Duodenal mucosa (tissue), 2 donors: ENCODE data around the gene RNASE2.
"Not testable (repeated sequence)": the region's sequence is repeated elsewhere in the genome, so short reads cannot be mapped to it uniquely, and the experiment has no call there.

Source experiments
- H3K27ac ChIP-seq: one replicate; pipeline ENCODE4 v1.7.0; 2013; ENCODE audit warnings: low read depth, low read length
- H3K27me3 ChIP-seq, 2 donors: one replicate each; pipeline ENCODE4 v1.7.0; 2013; ENCODE audit warnings: low read length in 2 of 2, control low read depth in 1 of 2; ENCODE audit not compliant: insufficient read depth in 2 of 2, control insufficient read depth in 1 of 2
- H3K36me3 ChIP-seq, 2 donors: one replicate each; pipeline ENCODE4 v1.7.0; 2013; ENCODE audit warnings: low read length in 2 of 2, control low read depth in 1 of 2; ENCODE audit not compliant: insufficient read depth in 2 of 2, control insufficient read depth in 1 of 2
- H3K4me1 ChIP-seq, 2 donors: one replicate each; pipeline ENCODE4 v1.7.0; 2013; ENCODE audit warnings: low read length in 2 of 2, control low read depth in 1 of 2; ENCODE audit not compliant: insufficient read depth in 2 of 2, control insufficient read depth in 1 of 2
- H3K4me3 ChIP-seq, 2 donors: one replicate each; pipeline ENCODE4 v1.7.0; 2013; ENCODE audit warnings: low read length in 2 of 2, low read depth in 1 of 2
- H3K9ac ChIP-seq, 2 donors: one replicate each; pipeline ENCODE4 v1.7.0; 2013; ENCODE audit warnings: low read length in 2 of 2, low read depth in 1 of 2
- H3K9me3 ChIP-seq, 2 donors: one replicate each; pipeline ENCODE4 v1.7.0; 2013; ENCODE audit warnings: low read length in 2 of 2, control low read depth in 1 of 2; ENCODE audit not compliant: control insufficient read depth in 1 of 2

RNASE2 gene

DNA sequence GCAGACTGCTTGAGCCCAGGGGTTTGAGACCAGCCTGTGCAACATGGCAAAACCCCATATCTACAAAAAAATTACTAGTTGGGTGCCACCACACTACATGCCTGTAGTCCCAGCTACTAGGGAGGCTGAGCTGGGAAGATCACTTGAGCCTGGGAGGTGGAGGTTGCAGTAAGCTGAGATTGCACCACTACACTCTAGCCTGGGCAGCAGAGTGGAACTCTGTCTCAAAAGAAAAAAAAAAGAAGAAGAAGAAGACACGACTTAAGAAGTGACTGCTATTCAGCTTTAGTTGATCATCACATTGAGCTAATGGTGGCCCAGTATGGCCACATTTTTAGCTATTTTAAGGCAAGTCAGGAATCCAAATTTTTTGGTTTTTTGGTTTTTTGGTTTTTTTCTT, 25.6 kb downstream of the RNASE2 start:
- Histone ChIP-seq H3K4me3 (no peak overlapping the region), H3K36me3 (no peaks in the 10 kb centered on the region), H3K9me3 (no peaks in the 10 kb centered on the region), H3K9ac (no peak overlapping the region), H3K27ac (no peak overlapping the region), H3K4me1 (peaks cover 0 to 12% of the 10 kb centered on the region in 2 donors), H3K27me3 (no peaks in the 10 kb centered on the region)

DNA sequence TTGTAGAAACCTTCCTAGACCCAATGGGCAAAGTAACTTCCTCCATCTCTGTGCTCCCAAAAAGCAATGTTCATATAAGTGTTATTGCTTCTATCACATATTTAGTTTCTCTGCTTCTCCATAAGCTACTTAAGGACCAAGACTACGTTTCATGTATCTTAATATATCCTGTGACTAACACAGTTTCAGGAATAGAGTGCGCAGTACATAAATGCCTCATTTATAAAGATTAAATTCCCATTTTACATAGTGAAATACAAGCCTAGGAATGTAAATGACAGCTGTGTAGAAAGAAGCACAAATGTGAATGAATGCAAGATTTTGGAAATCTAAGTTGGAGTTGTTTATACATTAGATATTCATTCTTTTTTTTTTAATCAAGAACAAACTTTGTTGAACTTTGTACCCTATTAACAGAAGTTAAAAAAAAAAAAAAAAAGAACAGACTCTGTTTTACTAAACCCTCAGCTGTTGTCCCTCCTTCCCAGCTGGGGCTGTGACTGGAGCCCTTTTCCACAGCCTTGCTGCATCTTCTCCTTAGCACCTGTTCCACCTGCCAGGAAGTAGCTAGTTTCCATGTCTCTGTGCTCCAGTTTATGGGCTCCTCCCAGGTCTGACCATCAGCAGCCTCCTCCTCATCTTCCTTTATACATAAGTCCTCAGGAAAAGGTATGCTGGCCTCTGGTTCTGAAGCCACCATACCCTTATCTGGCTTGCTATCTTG, 27.5 kb downstream of the RNASE2 start:
- Histone ChIP-seq H3K27ac (no peak overlapping the region), H3K4me3 (no peak overlapping the region), H3K36me3 (no peaks in the 10 kb centered on the region), H3K4me1 (peaks cover 0 to 17% of the 10 kb centered on the region in 2 donors), H3K27me3 (no peaks in the 10 kb centered on the region), H3K9me3 (no peaks in the 10 kb centered on the region), H3K9ac (no peak overlapping the region)

DNA sequence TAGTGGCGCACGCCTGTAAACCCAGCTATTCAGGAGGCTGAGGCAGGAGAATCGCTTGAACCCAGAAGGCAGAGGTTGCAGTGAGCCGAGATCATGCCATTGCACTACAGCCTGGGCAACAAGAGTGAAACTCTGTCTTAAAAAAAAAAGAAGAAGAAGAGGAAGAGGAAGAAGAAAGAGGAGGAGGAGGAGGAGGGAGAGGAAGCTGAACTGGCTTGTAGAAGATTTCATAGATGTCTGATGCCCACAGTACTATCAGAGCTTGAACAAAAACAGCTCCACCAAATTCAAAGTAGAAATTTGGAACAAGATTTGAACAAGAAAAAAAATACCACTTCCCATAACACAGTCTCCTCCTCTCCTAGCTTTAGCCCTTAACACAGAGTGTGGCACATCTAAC, 30.4 kb downstream of the RNASE2 start:
- not testable (repeated sequence) for H3K27ac ChIP-seq, H3K9me3 ChIP-seq, H3K9ac ChIP-seq, H3K27me3 ChIP-seq, H3K36me3 ChIP-seq, H3K4me3 ChIP-seq
- H3K4me1 ChIP-seq: peaks cover 16 to 30% of the 10 kb centered on the region in 2 donors

DNA sequence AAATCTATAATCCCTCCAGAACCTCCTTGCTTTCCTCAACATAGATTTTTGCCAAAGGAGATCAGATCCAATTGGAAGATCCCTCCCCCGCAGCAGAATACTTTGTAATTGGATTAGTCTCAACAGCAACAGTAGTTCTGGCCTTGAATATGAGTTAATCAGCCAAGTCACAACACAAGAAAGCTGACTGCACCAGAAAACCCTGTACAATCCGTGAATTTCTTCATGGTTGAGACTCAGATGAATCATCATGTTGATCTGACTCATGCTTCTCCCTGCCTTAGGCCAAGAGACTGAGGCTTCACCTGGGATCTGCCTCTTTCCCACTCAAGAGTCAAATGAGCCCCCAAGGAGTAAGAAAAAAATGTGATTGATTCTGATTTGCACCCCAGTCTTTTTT, 31.5 kb downstream of the RNASE2 start:
- Histone ChIP-seq H3K4me1 (peaks cover 26 to 36% of the 10 kb centered on the region in 2 donors), H3K9me3 (no peaks in the 10 kb centered on the region), H3K4me3 (no peak overlapping the region), H3K27ac (no peak overlapping the region), H3K27me3 (no peaks in the 10 kb centered on the region), H3K36me3 (no peaks in the 10 kb centered on the region), H3K9ac (no peak overlapping the region)

DNA sequence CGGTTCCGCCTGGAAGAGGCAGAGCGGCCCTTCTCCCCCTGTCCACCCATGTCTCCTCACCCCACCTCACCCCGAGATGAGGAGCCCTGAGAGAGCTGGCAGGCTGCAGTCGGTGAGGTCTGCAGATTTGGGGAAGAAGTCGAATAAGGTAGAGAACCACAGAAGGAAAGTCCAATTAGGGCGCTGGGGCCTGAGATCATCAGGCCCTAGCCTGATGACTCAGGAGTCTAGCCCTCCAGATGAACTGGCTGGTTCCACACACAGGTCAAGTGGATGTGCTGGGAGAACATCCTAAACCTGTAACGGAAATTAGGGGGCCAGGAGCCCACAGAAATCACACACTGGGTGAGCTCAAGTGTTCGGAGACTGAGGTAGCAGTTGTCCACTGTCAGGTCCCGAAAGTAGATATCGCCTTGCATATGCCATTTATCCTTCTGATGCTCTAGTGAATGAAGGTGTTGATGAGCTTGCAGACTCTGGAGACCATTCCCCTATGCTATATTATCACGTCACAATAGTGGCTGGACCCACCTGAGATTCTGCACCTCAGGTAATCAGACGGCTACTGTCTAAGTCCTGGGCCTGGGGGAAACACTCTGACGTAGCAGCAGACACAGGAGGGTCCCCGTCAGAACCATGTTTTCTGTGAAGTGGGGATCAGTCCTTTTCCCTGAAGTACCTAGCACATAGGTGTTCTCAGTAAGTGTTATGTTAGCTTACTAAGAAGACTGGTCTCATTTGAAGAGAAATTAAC, 33.6 kb downstream of the RNASE2 start:
- H3K4me1 ChIP-seq: peaks cover 24 to 26% of the 10 kb centered on the region in 2 donors

DNA sequence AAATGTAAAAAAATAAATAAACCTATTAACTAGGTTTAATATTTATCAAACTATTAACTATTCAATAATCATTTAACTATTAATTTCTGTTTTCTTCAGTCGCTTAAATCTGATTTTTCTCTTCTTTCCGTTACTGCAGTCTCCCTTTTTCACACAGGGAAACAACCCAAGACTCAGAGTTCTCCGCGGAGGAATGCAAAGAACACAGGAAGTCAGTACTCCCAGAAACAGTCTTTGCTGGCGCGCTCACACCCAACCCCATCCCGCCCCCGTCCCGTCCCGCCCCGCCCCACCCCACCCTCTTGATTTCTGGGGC, 34.1 kb downstream of the RNASE2 start:
- no peaks in the 10 kb centered on the region for H3K27me3 ChIP-seq
- H3K9me3 ChIP-seq: no peaks in the 10 kb centered on the region
- H3K4me3 ChIP-seq: peak overlapping the region; percentile 50 to 100
- peak overlapping the region in 1 of 2 donors; percentile 44 for H3K9ac ChIP-seq
- peaks cover 24 to 26% of the 10 kb centered on the region in 2 donors for H3K4me1 ChIP-seq
- H3K36me3 ChIP-seq: peaks cover 7 to 21% of the 10 kb centered on the region in 2 donors
- peak overlapping the region; percentile 69 for H3K27ac ChIP-seq

More for the DNA sequence above, 33.6 kb downstream of the RNASE2 start:
- Histone ChIP-seq H3K27ac (peak overlapping the region; percentile 69), H3K36me3 (peaks cover 7 to 15% of the 10 kb centered on the region in 2 donors), H3K4me3 (peak overlapping the region; percentile 50 to 100), H3K9me3 (no peaks in the 10 kb centered on the region), H3K27me3 (no peaks in the 10 kb centered on the region), H3K9ac (peak overlapping the region; percentile 40 to 44)

DNA sequence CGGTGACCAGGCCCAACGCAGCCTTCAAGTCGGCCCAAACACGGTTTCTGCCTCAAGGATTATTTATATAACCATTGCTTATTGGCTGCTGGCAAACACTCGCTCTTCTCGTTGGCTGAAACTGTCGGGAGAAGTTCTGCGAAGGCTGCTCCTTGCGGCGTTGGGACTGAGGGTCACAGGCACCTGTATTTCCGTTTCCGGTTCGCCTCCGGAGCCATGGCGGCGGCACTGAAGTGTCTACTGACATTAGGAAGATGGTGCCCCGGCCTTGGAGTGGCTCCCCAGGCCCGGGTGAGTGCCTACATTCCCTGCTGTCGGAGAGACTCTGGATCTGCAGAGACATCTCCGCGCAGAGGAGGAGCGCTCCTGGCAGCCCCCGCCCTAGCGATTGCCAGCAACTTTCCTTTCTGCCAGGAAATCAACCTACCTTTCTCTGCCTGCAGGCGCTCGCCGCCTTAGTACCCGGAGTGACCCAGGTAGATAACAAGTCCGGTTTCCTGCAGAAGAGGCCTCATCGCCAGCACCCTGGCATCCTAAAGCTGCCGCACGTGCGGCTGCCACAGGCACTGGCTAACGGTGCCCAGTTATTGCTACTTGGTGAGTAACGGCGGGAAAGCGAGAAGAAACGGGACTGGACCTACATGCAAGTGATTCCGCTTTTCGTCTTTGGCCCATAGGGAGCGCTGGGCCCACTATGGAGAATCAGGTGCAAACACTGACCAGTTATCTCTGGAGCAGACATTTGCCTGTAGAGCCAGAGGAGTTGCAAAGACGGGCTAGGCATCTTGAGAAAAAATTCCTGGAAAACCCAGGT, 34.7 kb downstream of the RNASE2 start, which contains the start of gene METTL17:
TSS of gene METTL17 (plus strand) at position 194 of the 814 bp plus-strand sequence. CDS start at position 217, 23 bp downstream.
- Histone ChIP-seq H3K4me1 (peaks cover 24 to 26% of the 10 kb centered on the region in 2 donors), H3K27ac (peak within 1 kb of the TSS; percentile 69)

DNA sequence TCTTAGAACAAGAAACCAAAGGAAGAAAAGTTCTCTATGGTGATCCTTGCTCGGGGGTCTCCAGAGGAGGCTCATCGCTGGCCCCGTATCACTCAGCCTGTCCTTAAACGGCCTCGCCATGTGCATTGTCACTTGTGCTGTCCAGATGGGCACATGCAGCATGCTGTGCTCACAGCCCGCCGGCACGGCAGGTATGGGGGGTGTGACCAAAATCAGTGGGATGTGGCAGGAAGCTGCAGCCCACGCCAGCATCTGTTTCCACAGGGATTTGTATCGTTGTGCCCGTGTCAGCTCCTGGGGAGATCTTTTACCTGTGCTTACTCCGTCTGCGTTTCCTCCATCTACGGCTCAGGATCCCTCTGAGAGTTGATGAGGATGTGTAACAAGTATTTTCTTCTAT, 41.2 kb downstream of the RNASE2 start:
- Histone ChIP-seq H3K27me3 (no peaks in the 10 kb centered on the region), H3K27ac (no peak overlapping the region), H3K9me3 (no peaks in the 10 kb centered on the region), H3K4me1 (peaks cover 2 to 19% of the 10 kb centered on the region in 2 donors), H3K9ac (no peak overlapping the region), H3K36me3 (peaks cover 19 to 53% of the 10 kb centered on the region in 2 donors), H3K4me3 (no peak overlapping the region)

More for the DNA sequence above, 34.7 kb downstream of the RNASE2 start, which contains the start of gene METTL17:
- Histone ChIP-seq H3K9ac (peak within 1 kb of the TSS; percentile 75 to 90), H3K36me3 (peaks cover 7 to 26% of the 10 kb centered on the region in 2 donors), H3K27me3 (no peaks in the 10 kb centered on the region), H3K9me3 (no peaks in the 10 kb centered on the region), H3K4me3 (peak within 1 kb of the TSS; percentile 99 to 100)

DNA sequence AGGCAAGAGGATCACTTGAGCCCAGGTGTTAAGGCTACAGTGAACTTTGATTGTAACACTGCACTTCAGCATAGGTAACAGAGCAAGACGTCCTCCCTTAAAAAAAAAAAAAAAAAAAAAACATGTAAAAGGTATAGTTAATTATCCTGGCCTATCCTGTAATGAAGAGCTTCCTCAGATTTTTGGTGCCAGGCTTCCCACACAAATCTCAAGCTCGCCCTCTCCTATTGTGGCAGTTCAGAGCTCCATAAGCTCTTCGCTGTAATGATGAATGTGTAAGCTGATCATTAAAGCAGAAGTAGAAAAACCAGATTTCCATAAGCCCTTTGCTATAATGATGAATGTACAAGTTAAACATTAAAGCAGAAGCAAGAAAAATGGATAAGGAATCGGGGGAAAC, 41.8 kb downstream of the RNASE2 start:
- H3K27ac ChIP-seq: no peak overlapping the region
- peaks cover 0 to 19% of the 10 kb centered on the region in 2 donors for H3K4me1 ChIP-seq
- H3K4me3 ChIP-seq: no peak overlapping the region
- H3K27me3 ChIP-seq: no peaks in the 10 kb centered on the region
- H3K36me3 ChIP-seq: peaks cover 19 to 53% of the 10 kb centered on the region in 2 donors
- H3K9me3 ChIP-seq: no peaks in the 10 kb centered on the region
- H3K9ac ChIP-seq: no peak overlapping the region
